Gastroesophageal sphincter (tissue), 4 donors: ENCODE data around the gene WDR5B. TPM values are rescaled to one million over a fixed set of nuclear protein-coding genes. Genes with fewer than 3 reads are reported as not detected.

Source experiments
- ATAC-seq: fragments of 150-250 bp; one replicate; pipeline ENCODE4 v1.9.1; 2016; ENCODE audit warnings: mild to moderate bottlenecking, moderate library complexity
- H3K27ac ChIP-seq, 4 donors: fragments of 200-600 bp; sonication (generic) in 3 of 4; 1 replicate in 3 of 4; 2 replicates in 1 of 4; pipeline ENCODE4 v1.5.1; 2016 to 2019
- H3K27me3 ChIP-seq: fragments of 200-600 bp; sonication (generic); one replicate; pipeline ENCODE4 v1.5.1; 2019
- H3K36me3 ChIP-seq, 2 donors: fragments of 200-600 bp; sonication (generic); one replicate each; pipeline ENCODE4 v1.5.1; 2019; ENCODE audit warnings: control low read depth in 1 of 2
- H3K4me1 ChIP-seq, 3 donors: fragments of 200-600 bp; sonication (generic); 1 replicate in 2 of 3; 2 replicates in 1 of 3; pipeline ENCODE4 v1.5.1; 2016 to 2019; ENCODE audit warnings: control low read depth in 2 of 3
- H3K4me3 ChIP-seq, 2 donors: fragments of 200-600 bp; sonication (generic); one replicate each; pipeline ENCODE4 v1.5.1; 2019; ENCODE audit warnings: mild to moderate bottlenecking in 1 of 2, moderate library complexity in 1 of 2
- H3K9me3 ChIP-seq, 3 donors: fragments of 200-600 bp; sonication (generic); one replicate each; pipeline ENCODE4 v1.5.1; 2017 to 2019; ENCODE audit warnings: control low read depth in 2 of 3
- CTCF ChIP-seq, 4 experiments: fragments of 200-600 bp in 2 of 4; fragments of 450-650 bp in 2 of 4; sonication (generic) in 1 of 4; IDR thresholded peaks; one replicate each; pipeline ENCODE4 v1.5.1; 2017 to 2019; ENCODE audit warnings: antibody characterized with exemption in 4 of 4, mild to moderate bottlenecking in 2 of 4, moderate library complexity in 2 of 4
- EP300 ChIP-seq: sonication (generic); formaldehyde crosslinking; IDR thresholded peaks from one replicate; pipeline ENCODE4 v1.6.1; 2017; ENCODE audit warnings: antibody characterized with exemption, mild to moderate bottlenecking
- POLR2A ChIP-seq, 2 donors: fragments of 450-650 bp; IDR thresholded peaks; one replicate each; pipeline ENCODE4 v1.6.1; 2017; ENCODE audit warnings: antibody characterized with exemption in 2 of 2, mild to moderate bottlenecking in 2 of 2, moderate library complexity in 1 of 2
- POLR2AphosphoS5 ChIP-seq: sonication (generic); formaldehyde crosslinking; IDR thresholded peaks from one replicate; pipeline ENCODE4 v1.6.1; 2017; ENCODE audit warnings: antibody characterized with exemption
- WGBS, 2 donors: methylation state at CpG; one replicate each; pipeline ENCODE4 v1.1.5; 2018; ENCODE audit warnings: low coverage in 1 of 2; 5-methylcytosine and 5-hydroxymethylcytosine counted together
- total RNA-seq, 4 donors: library from RNA; depleted of rRNA; stranded (reverse); fragments of >200 nt; gene quantifications; one replicate each; pipeline ENCODE4 v1.1.0, GENCODE V29; 2016

The WDR5B gene
- total RNA-seq, 4 donors from 2014 or later: 3.7 to 7.5 (median 4.1) TPM

GRCh38 chr3:122389892-122390291 is 26.0 kb downstream of the WDR5B start:
- WGBS, 2 donors: 89 to 100% methylated on average over 3 of the region's 4 CpGs
- Histone ChIP-seq H3K9me3 (no peaks in the 10 kb centered on the region), H3K4me3 (no peak overlapping the region), H3K27me3 (no peaks in the 10 kb centered on the region), H3K4me1 (peaks cover 4 to 61% (median 5%) of the 10 kb centered on the region in 3 donors), H3K27ac (peak overlapping the region in 2 of 4 donors; percentile 31 to 53), H3K36me3 (peaks cover 0 to 12% of the 10 kb centered on the region in 2 donors)
- TF ChIP-seq POLR2AphosphoS5 (no peak), POLR2A (IDR thresholded peaks at IDR 0.05) (no peak), CTCF (IDR thresholded peaks at IDR 0.05) (no peak), EP300 (no peak)
- ATAC-seq: no peak

GRCh38 chr3:122389197-122389596 is 26.7 kb downstream of the WDR5B start:
- Histone ChIP-seq H3K9me3 (no peaks in the 10 kb centered on the region), H3K4me3 (no peak overlapping the region), H3K4me1 (peaks cover 4 to 67% (median 5%) of the 10 kb centered on the region in 3 donors), H3K27me3 (no peaks in the 10 kb centered on the region), H3K27ac (no peak overlapping the region), H3K36me3 (peaks cover 0 to 9% of the 10 kb centered on the region in 2 donors)
- no peak for ATAC-seq
- TF ChIP-seq CTCF (IDR thresholded peaks at IDR 0.05) (no peak), POLR2A (IDR thresholded peaks at IDR 0.05) (no peak), POLR2AphosphoS5 (no peak)

- no peaks in the 10 kb centered on the region for H3K27me3 ChIP-seq
- H3K36me3 ChIP-seq: no peaks in the 10 kb centered on the region
- peaks cover under 1 to 57% (median 4%) of the 10 kb centered on the region in 3 donors for H3K4me1 ChIP-seq
- TF ChIP-seq POLR2AphosphoS5 (no peak), EP300 (no peak), POLR2A (IDR thresholded peaks at IDR 0.05) (no peak), CTCF (IDR thresholded peaks at IDR 0.05) (no peak)
- no peaks in the 10 kb centered on the region for H3K9me3 ChIP-seq
- no peak overlapping the region for H3K4me3 ChIP-seq
- no peak overlapping the region for H3K27ac ChIP-seq
- WGBS, 2 donors: 67 to 78% methylated on average over 1 to 3 of the region's 3 CpGs
- ATAC-seq: no peak
Measured at GRCh38 chr3:122387709-122388108, 28.2 kb downstream of the WDR5B start.

- TF ChIP-seq EP300 (no peak), POLR2AphosphoS5 (peak; percentile 91), POLR2A (IDR thresholded peaks at IDR 0.05) (peak; percentile 87 to 89), CTCF (IDR thresholded peaks at IDR 0.05) (peak in 3 of 4 experiments; percentile 58 to 78 (median 59))
- Histone ChIP-seq H3K27me3 (no peaks in the 10 kb centered on the region), H3K4me1 (peaks cover 3 to 47% (median 10%) of the 10 kb centered on the region in 3 donors), H3K9me3 (no peaks in the 10 kb centered on the region), H3K27ac (peak within 1 kb of the TSS; percentile 87 to 94 (median 92)), H3K4me3 (peak within 1 kb of the TSS; percentile 79 to 98), H3K36me3 (peaks cover 0 to 5% of the 10 kb centered on the region in 2 donors)
- 0 to 1% methylated on average over 7 to 10 of the region's 52 CpGs for WGBS, 2 donors
- ATAC-seq: peak; percentile 97
Measured at GRCh38 chr3:122383771-122384697, 31.8 kb downstream of the WDR5B start, which contains the start of gene FAM162A. FAM162A (plus strand) TSS chr3:122384182; CDS start chr3:122384266, 84 bp downstream.
